ENCODE measurements around the gene EIF6.
"Not testable (repeated sequence)": the region's sequence is repeated elsewhere in the genome, so short reads cannot be mapped to it uniquely, and the experiment has no call there.

Gene EIF6

GRCh38 chr20:35284267-35284991 is at the start of gene EIF6:
TSS of gene EIF6 (minus strand) at chr20:35284772. CDS start at chr20:35284487, 285 bp downstream.
- DNase-seq = peak; percentile 50 to 66 (median 64)

GRCh38 chr20:35333606-35334005 is 49.0 kb upstream of the EIF6 start:
- no peak for DNase-seq

GRCh38 chr20:35332540-35333200 is 48.1 kb upstream of the EIF6 start:
- DNase-seq = no peak

- peak in 1 of 4 experiments; percentile 8 for DNase-seq
Measured at GRCh38 chr20:35329435-35330139, 45.0 kb upstream of the EIF6 start.

- DNase-seq = no peak
Measured at GRCh38 chr20:35328689-35329088, 44.1 kb upstream of the EIF6 start.

GRCh38 chr20:35328095-35328685 is 43.6 kb upstream of the EIF6 start:
- no peak for DNase-seq

- DNase-seq = no peak
Measured at GRCh38 chr20:35327074-35327976, 42.8 kb upstream of the EIF6 start.

- no peak for DNase-seq
Measured at GRCh38 chr20:35326740-35327073, 42.1 kb upstream of the EIF6 start.

- DNase-seq = no peak
Measured at GRCh38 chr20:35326021-35326739, 41.6 kb upstream of the EIF6 start.

- no peak for DNase-seq
Measured at GRCh38 chr20:35325401-35325800, 40.8 kb upstream of the EIF6 start.

- no peak for DNase-seq
Measured at GRCh38 chr20:35320396-35321126, 36.0 kb upstream of the EIF6 start.

- DNase-seq = no peak
Measured at GRCh38 chr20:35319871-35320197, 35.3 kb upstream of the EIF6 start.

- no peak for DNase-seq
Measured at GRCh38 chr20:35319192-35319870, 34.8 kb upstream of the EIF6 start.

- no peak for DNase-seq
Measured at GRCh38 chr20:35318502-35319157, 34.1 kb upstream of the EIF6 start.

GRCh38 chr20:35317416-35318210 is 33.0 kb upstream of the EIF6 start:
- no peak for DNase-seq

- no peak for DNase-seq
Measured at GRCh38 chr20:35316086-35316485, 31.5 kb upstream of the EIF6 start.

GRCh38 chr20:35315632-35316020 is 31.1 kb upstream of the EIF6 start:
- DNase-seq = not testable (repeated sequence)

GRCh38 chr20:35314816-35315631 is 30.5 kb upstream of the EIF6 start:
- DNase-seq = no peak
